SU-DHL-6 (cell line): ENCODE measurements around the gene FBXO36.

ENCODE experiments used
- EZH2phosphoT487 ChIP-seq: fragments of 200-600 bp; sonication (generic), shearing (Covaris generic); conservative IDR thresholded peaks from 2 replicates; pipeline ENCODE4 v1.6.1; 2018; ENCODE audit warnings: mild to moderate bottlenecking, antibody characterized with exemption, low read length, moderate library complexity, mixed read lengths
- TF ChIP-seq, protein P1 (sequence below): fragments of 200-600 bp; sonication (generic); IDR thresholded peaks from one replicate; pipeline ENCODE4 v1.5.1; 2017; ENCODE audit warnings: antibody characterized with exemption, mild to moderate bottlenecking, low read length, moderate library complexity; ENCODE audit not compliant: insufficient read depth, poor library complexity, severe bottlenecking

DNA sequence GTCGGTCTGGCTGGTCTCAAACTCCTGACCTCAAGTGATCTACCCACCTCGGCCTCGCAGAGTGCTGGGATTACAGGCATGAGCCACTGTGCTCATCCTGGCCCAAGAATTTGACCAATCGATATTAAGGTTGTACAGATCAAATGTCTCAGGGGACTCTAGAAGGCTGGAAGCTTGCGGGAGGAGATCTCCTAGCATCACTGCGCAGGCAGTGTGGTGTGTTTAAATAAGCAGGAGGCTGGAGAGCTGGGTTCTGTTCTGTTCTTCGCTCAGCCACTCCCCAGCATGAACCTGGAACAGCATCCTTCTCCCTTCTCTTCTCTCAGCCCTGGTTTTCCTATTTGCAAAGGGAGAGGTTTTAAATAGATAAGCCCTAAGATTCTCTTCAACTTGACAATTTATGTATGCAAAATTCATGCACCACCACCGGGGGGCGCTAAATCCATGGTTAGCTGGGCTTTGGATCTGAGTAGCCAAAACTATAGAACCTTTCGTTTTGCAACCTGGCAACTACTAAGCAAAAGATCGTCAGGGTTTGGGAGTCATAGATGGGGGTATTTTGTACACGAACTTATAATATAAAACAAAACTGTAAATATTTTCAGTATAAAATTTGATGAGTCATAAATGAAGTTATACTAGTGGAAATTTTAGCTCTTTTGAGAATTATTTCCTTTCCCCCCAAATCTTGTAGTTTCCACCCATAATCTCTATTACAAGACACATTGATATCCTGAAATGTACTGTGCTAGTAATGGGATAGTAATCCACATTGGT, 85.8 kb downstream of the FBXO36 start:
- TF ChIP-seq, protein P1, sequence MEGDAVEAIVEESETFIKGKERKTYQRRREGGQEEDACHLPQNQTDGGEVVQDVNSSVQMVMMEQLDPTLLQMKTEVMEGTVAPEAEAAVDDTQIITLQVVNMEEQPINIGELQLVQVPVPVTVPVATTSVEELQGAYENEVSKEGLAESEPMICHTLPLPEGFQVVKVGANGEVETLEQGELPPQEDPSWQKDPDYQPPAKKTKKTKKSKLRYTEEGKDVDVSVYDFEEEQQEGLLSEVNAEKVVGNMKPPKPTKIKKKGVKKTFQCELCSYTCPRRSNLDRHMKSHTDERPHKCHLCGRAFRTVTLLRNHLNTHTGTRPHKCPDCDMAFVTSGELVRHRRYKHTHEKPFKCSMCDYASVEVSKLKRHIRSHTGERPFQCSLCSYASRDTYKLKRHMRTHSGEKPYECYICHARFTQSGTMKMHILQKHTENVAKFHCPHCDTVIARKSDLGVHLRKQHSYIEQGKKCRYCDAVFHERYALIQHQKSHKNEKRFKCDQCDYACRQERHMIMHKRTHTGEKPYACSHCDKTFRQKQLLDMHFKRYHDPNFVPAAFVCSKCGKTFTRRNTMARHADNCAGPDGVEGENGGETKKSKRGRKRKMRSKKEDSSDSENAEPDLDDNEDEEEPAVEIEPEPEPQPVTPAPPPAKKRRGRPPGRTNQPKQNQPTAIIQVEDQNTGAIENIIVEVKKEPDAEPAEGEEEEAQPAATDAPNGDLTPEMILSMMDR = peak; percentile 87
- no peak for TF ChIP-seq EZH2phosphoT487
